NCI-H446 treated with DMSO at 0.1 percent for 48 hours (cell line): Measurements from ENCODE around the gene SMTNL2.
"Not testable (repeated sequence)": the region's sequence is repeated elsewhere in the genome, so short reads cannot be mapped to it uniquely, and the experiment has no call there.

Experiments
- DNase-seq: peaks from one replicate; lab custom pipeline; 2025; lab: John Stamatoyannopoulos, UW

The SMTNL2 gene

GRCh38 chr17:4602041-4602440 is 17.7 kb downstream of the SMTNL2 start:
- no peak for DNase-seq

- DNase-seq, result peak; percentile 91
Observed at GRCh38 chr17:4604111-4604644, 19.8 kb downstream of the SMTNL2 start.

- DNase-seq, result not testable (repeated sequence)
Observed at GRCh38 chr17:4604736-4605135, 20.4 kb downstream of the SMTNL2 start.

GRCh38 chr17:4605826-4606225 is 21.5 kb downstream of the SMTNL2 start:
- DNase-seq, result no peak

- DNase-seq, result no peak
Observed at GRCh38 chr17:4607261-4607741, 23.0 kb downstream of the SMTNL2 start.

GRCh38 chr17:4607773-4608187 is 23.5 kb downstream of the SMTNL2 start:
- DNase-seq, result no peak

GRCh38 chr17:4609761-4610160 is 25.4 kb downstream of the SMTNL2 start:
- no peak for DNase-seq

- no peak for DNase-seq
Observed at GRCh38 chr17:4610162-4610561, 25.8 kb downstream of the SMTNL2 start.

- DNase-seq, result no peak
Observed at GRCh38 chr17:4610656-4611055, 26.3 kb downstream of the SMTNL2 start.

GRCh38 chr17:4616476-4616875 is 32.1 kb downstream of the SMTNL2 start:
- no peak for DNase-seq

GRCh38 chr17:4617090-4617489 is 32.8 kb downstream of the SMTNL2 start:
- DNase-seq, result no peak

GRCh38 chr17:4617590-4618351 is 33.4 kb downstream of the SMTNL2 start:
- no peak for DNase-seq

GRCh38 chr17:4620531-4621101 is 36.3 kb downstream of the SMTNL2 start:
- DNase-seq, result no peak

- no peak for DNase-seq
Observed at GRCh38 chr17:4622375-4622774, 38.0 kb downstream of the SMTNL2 start.

- DNase-seq, result no peak
Observed at GRCh38 chr17:4623249-4623648, 38.9 kb downstream of the SMTNL2 start.

- not testable (repeated sequence) for DNase-seq
Observed at GRCh38 chr17:4624451-4624911, 40.2 kb downstream of the SMTNL2 start.

- DNase-seq, result no peak
Observed at GRCh38 chr17:4625181-4625617, 40.9 kb downstream of the SMTNL2 start.

GRCh38 chr17:4626734-4627256 is 42.5 kb downstream of the SMTNL2 start:
- no peak for DNase-seq

GRCh38 chr17:4631431-4631830 is 47.1 kb downstream of the SMTNL2 start:
- DNase-seq, result no peak

GRCh38 chr17:4631836-4632580 is 47.7 kb downstream of the SMTNL2 start:
- no peak for DNase-seq

- DNase-seq, result no peak
Observed at GRCh38 chr17:4632581-4632920, 48.2 kb downstream of the SMTNL2 start.

- DNase-seq, result no peak
Observed at GRCh38 chr17:4633643-4634042, 49.3 kb downstream of the SMTNL2 start.
